GM13976 (cell line): ENCODE measurements around the gene CTU2.

Source experiments
- DNase-seq: peaks from one replicate; pipeline ENCODE4 v3.0.0; 2012; ENCODE audit warnings: low spot score
- in situ Hi-C: fragments of 300-500 bp; cut with MboI; formaldehyde crosslinking; loops from one replicate; pipeline ENCODE4 v1.12.0; 2022; ENCODE audit warnings: low sequenced_read_pairs, mixed read lengths, inconsistent platforms; ENCODE audit not compliant: unreplicated experiment
- TF ChIP-seq, protein P1 (sequence below): IDR thresholded peaks from 2 replicates; pipeline ENCODE4 v1.5.1; 2012; ENCODE audit warnings: borderline replicate concordance, mild to moderate bottlenecking; ENCODE audit not compliant: insufficient read depth; ENCODE audit errors: extremely low read depth, missing control alignments, control extremely low read depth

CTU2 gene

DNA sequence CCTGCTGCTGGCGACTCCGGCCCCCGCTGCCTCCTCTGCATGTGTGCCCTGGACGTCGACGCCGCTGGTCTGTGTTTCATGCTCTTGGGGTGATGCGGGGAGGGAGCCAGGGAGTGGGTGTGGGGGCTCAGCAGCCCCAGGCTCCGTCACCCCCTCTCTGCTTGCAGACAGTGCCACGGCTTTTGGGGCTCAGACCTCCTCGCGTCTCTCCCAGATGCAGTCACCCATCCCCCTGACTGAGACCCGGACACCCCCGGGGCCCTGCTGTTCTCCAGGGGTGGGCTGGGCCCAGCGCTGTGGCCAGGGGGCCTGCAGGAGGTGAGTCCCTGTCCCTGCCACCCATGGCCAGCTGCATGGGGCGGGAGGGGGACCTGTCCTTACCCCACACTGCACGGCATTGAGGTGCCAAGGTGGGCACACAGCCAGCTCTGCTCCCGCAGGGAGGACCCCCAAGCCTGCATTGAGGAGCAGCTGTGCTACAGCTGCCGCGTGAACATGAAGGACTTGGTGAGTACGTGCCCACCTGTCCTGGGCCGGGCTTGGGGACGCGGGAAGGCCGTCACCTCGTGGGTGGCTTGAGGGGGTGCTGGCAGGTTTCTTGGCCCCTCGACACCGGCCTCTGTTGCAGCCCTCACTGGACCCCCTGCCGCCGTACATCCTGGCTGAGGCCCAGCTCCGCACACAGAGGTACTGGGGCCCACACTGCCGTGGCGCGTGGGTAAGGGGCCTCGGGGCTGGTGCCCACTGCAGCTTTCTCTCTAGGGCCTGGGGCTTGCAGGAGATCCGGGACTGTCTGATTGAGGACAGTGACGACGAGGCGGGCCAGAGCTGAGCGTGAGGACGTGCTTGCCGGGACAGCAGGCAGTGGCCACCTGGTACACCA, 8.4 kb downstream of the CTU2 start:
- DNase-seq, result no peak
- in situ Hi-C loops, result no loop called here

DNA sequence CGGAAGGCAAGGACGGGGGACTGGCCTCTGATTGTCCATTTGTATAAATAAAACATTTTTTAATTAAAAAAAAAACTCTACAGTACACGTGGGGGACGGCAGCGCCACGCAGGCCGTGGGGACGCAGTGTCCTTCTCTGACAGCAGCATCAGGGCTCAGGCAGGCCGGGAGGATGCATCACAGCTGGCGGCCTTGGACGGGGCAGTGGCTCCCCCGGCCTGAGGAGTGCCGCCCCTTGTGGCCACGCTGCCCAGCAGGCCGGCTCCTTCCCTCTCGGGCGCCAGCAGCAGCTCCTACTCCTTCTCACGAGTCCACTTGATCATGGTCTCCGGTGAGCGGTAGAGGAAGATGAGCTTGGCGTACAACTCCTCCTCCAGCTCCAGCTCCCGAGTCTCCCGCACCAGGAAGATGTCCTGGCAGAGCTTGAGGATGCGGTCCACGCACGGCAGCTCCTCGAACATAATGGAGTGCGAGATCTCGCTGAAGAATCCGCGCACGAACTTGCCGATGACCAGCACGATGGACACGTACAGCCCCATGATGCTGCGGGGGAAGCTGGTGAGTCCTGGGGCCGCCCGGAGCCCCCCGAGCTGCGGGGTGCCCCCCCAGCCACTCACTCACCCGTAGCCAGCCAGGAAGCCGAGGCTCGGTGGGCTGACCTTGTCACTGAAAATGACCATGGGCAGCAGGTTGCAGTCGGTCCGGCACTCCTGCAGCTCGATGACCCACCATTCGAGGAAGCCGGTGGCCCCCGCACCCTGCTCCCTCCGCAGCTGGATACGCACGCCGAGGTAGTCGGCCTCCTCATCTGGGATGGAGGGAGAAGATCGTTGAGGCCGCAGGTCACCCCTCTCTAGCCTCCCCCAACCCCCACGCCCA, 9.2 kb downstream of the CTU2 start:
- TF ChIP-seq, protein P1, sequence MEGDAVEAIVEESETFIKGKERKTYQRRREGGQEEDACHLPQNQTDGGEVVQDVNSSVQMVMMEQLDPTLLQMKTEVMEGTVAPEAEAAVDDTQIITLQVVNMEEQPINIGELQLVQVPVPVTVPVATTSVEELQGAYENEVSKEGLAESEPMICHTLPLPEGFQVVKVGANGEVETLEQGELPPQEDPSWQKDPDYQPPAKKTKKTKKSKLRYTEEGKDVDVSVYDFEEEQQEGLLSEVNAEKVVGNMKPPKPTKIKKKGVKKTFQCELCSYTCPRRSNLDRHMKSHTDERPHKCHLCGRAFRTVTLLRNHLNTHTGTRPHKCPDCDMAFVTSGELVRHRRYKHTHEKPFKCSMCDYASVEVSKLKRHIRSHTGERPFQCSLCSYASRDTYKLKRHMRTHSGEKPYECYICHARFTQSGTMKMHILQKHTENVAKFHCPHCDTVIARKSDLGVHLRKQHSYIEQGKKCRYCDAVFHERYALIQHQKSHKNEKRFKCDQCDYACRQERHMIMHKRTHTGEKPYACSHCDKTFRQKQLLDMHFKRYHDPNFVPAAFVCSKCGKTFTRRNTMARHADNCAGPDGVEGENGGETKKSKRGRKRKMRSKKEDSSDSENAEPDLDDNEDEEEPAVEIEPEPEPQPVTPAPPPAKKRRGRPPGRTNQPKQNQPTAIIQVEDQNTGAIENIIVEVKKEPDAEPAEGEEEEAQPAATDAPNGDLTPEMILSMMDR, result no peak
- in situ Hi-C loops, result no loop called here
- DNase-seq, result no peak

More for the DNA sequence above, 8.4 kb downstream of the CTU2 start:
- TF ChIP-seq, protein P1, result no peak

DNA sequence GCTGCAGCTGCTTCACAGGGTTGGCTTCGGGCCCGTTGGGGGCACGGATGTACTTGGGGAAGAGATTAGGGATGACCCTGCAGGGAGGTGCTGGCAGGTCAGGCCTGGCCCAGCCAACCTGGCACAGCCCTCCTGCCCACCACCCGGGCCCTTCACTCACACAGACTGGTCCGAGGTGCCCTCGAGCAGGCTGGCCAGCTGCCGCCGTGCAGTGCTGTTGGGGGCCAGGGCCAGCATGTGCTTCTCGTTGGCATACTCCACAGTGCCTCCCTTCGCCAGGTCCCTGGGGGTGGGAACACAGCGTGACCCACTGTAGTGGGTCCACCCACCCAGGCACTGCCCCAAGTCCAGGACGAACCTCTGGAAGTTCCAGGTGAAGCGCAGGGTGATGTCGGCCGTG, 9.9 kb downstream of the CTU2 start:
- DNase-seq, result no peak
- TF ChIP-seq, protein P1, result no peak
- in situ Hi-C loops, result no loop called here

DNA sequence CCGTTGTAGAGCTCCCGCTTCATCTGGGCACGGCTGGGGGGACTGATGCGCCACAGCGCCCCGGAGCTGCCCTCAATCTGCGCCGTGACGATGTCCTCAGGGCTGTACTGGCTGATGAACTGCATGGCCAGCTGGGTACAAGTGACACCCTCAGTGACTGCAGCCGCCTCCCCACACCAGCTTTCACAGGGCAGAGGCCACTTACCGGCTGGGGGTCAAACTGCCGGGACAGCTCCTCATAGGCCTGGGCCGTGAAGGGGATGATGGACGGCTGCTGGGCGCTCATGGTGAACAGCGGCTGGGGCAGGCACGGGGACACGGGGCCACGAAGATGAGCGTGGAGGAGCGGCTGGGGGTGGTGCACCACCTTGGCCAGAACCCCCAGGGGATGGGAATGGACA, 10.3 kb downstream of the CTU2 start:
- in situ Hi-C loops, result no loop called here
- DNase-seq, result no peak
- TF ChIP-seq, protein P1, result no peak

DNA sequence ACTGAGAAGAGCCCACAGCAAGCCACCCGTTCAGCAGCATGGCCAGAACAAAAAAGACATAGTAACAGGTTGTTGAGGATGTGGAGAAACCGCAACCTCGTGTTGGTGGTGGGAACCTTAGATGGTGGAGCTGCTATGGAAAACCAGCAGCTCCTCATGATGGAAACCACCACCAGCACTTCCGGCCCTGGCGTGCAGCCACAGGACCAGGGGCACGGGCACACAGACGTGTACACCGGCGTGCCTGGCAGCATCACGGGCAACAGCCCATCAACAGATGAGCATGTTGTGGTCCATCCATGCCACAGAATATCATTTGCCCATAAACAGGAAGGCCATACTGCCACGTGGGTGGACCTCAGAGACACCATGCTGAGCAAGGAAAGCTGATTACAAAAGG, 11.9 kb downstream of the CTU2 start:
- no peak for DNase-seq
- in situ Hi-C loops, result no loop called here
- TF ChIP-seq, protein P1, result no peak

DNA sequence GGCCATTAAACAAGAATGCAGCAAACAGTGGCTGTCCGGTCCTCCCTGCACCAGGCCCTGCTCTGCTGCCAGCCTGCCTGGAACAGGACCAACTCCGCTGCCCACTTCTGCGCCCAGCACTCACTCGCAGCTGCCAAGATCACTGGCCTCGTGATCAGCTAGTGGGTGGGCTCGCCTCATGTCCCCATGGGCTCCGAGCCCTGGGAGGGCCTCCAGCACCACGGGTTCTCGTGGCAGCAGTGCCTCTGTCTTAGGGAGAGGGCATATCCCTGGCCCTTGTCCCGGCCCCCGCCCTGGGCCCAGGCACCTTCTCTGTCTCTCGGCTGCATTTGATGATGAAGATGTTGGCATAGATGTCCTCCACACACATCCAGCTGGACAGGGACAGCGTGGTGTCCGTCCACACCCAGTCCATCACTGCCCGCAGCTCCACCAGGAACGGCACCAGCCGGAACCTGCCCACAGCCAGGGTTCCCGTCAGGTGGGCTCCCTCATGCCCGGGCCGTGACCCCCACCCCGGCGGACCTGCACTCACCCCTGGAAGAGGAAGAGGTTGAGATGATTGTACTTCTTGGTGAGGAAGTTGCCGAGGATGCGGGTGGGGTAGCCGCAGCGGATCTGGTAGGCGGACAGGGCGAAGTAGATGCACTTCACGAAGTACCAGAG, 13.1 kb downstream of the CTU2 start:
- TF ChIP-seq, protein P1, result no peak
- DNase-seq, result no peak
- in situ Hi-C loops, result no loop called here
